Fibroblast of the conjunctiva (primary cell): Measurements from ENCODE around the gene ADRA2C.

Source experiments
- DNase-seq: peaks from one replicate; pipeline ENCODE4 v3.0.0-alpha.2; 2010; ENCODE audit warnings: low read depth

Gene ADRA2C

GRCh38 chr4:3777669-3778068, 11.5 kb downstream of the ADRA2C start:
- DNase-seq = no peak

- no peak for DNase-seq
Observed at GRCh38 chr4:3779509-3779908, 13.3 kb downstream of the ADRA2C start.

- no peak for DNase-seq
Observed at GRCh38 chr4:3780347-3781171, 14.4 kb downstream of the ADRA2C start.

GRCh38 chr4:3781193-3781886, 15.2 kb downstream of the ADRA2C start:
- DNase-seq = no peak

- no peak for DNase-seq
Observed at GRCh38 chr4:3781997-3782930, 16.1 kb downstream of the ADRA2C start.

GRCh38 chr4:3783693-3784306, 17.6 kb downstream of the ADRA2C start:
- no peak for DNase-seq

GRCh38 chr4:3784454-3785291, 18.5 kb downstream of the ADRA2C start:
- no peak for DNase-seq

GRCh38 chr4:3785292-3785565, 19.0 kb downstream of the ADRA2C start:
- no peak for DNase-seq

GRCh38 chr4:3786196-3786869, 20.1 kb downstream of the ADRA2C start:
- DNase-seq = no peak

- no peak for DNase-seq
Observed at GRCh38 chr4:3787489-3788365, 21.5 kb downstream of the ADRA2C start.

- no peak for DNase-seq
Observed at GRCh38 chr4:3788366-3788660, 22.1 kb downstream of the ADRA2C start.

GRCh38 chr4:3789587-3789986, 23.4 kb downstream of the ADRA2C start:
- no peak for DNase-seq

GRCh38 chr4:3790006-3790561, 23.9 kb downstream of the ADRA2C start:
- no peak for DNase-seq

GRCh38 chr4:3791256-3791655, 25.1 kb downstream of the ADRA2C start:
- no peak for DNase-seq

- no peak for DNase-seq
Observed at GRCh38 chr4:3791910-3792542, 25.8 kb downstream of the ADRA2C start.

- DNase-seq = no peak
Observed at GRCh38 chr4:3792813-3793212, 26.6 kb downstream of the ADRA2C start.

- no peak for DNase-seq
Observed at GRCh38 chr4:3793545-3793944, 27.4 kb downstream of the ADRA2C start.

GRCh38 chr4:3796960-3797359, 30.8 kb downstream of the ADRA2C start:
- DNase-seq = no peak
